Esophagus (tissue), 2 donors: ENCODE data around the gene TMC6. TPM values are rescaled to one million over a fixed set of nuclear protein-coding genes. Genes with fewer than 3 reads are reported as not detected.
"Not testable (repeated sequence)": the region's sequence is repeated elsewhere in the genome, so short reads cannot be mapped to it uniquely, and the experiment has no call there.

ENCODE experiments used
- H3K27ac ChIP-seq, 2 donors: one replicate each; pipeline ENCODE4 v1.5.1; 2013; ENCODE audit warnings: low read depth in 2 of 2, mild to moderate bottlenecking in 2 of 2, inconsistent platforms in 1 of 2, low read length in 1 of 2, moderate library complexity in 1 of 2
- H3K27me3 ChIP-seq, 2 donors: one replicate each; pipeline ENCODE4 v1.6.1; 2013; ENCODE audit warnings: low read length in 2 of 2, control low read depth in 1 of 2, mild to moderate bottlenecking in 1 of 2; ENCODE audit not compliant: insufficient read depth in 2 of 2, control insufficient read depth in 1 of 2
- H3K36me3 ChIP-seq, 2 donors: one replicate each; pipeline ENCODE4 v1.6.1; 2013; ENCODE audit warnings: low read length in 1 of 2; ENCODE audit not compliant: control insufficient read depth in 2 of 2, insufficient read depth in 2 of 2
- H3K4me1 ChIP-seq, 2 donors: one replicate each; pipeline ENCODE4 v1.6.1; 2013; ENCODE audit warnings: low read length in 1 of 2; ENCODE audit not compliant: control insufficient read depth in 2 of 2, insufficient read depth in 2 of 2
- H3K4me3 ChIP-seq, 2 donors: one replicate each; pipeline ENCODE4 v1.5.1; 2013; ENCODE audit warnings: low read length in 2 of 2, mild to moderate bottlenecking in 2 of 2, low read depth in 1 of 2, moderate library complexity in 1 of 2
- H3K9me3 ChIP-seq, 2 donors: one replicate each; pipeline ENCODE4 v1.6.1; 2013; ENCODE audit warnings: mild to moderate bottlenecking in 2 of 2, low read depth in 1 of 2, low read length in 1 of 2, moderate library complexity in 1 of 2; ENCODE audit not compliant: control insufficient read depth in 2 of 2, insufficient read depth in 1 of 2
- WGBS, 2 donors: extraction: QIAGEN DNeasy Blood & Tissue Kit; methylation state at CpG; one replicate each; pipeline ENCODE4 v1.1.7; 2013; 5-methylcytosine and 5-hydroxymethylcytosine counted together
- polyA plus RNA-seq, 2 donors: library from polyadenylated mRNA; stranded (reverse); fragments of 200-250 nt; gene quantifications; one replicate each; pipeline ENCODE4 v1.2.3, GENCODE V29; 2013
- donor health status: healthy with polysubstance abuse.
- donor health status: Bipolar disorder and iron deficiency.

TMC6 gene
- polyA plus RNA-seq, 2 donors: 24.3 to 37.5 TPM

GRCh38 chr17:78082988-78083387 lies 45.6 kb downstream of the TMC6 start:
- no peaks in the 10 kb centered on the region for H3K27me3 ChIP-seq
- H3K27ac ChIP-seq: no peak overlapping the region
- 69 to 77% methylated on average over 7 of the region's 7 CpGs for whole genome bisulfite sequencing, 2 donors
- no peaks in the 10 kb centered on the region for H3K4me1 ChIP-seq
- H3K9me3 ChIP-seq: no peaks in the 10 kb centered on the region
- peaks cover 0 to 13% of the 10 kb centered on the region in 2 donors for H3K36me3 ChIP-seq
- H3K4me3 ChIP-seq: no peak overlapping the region

DNA sequence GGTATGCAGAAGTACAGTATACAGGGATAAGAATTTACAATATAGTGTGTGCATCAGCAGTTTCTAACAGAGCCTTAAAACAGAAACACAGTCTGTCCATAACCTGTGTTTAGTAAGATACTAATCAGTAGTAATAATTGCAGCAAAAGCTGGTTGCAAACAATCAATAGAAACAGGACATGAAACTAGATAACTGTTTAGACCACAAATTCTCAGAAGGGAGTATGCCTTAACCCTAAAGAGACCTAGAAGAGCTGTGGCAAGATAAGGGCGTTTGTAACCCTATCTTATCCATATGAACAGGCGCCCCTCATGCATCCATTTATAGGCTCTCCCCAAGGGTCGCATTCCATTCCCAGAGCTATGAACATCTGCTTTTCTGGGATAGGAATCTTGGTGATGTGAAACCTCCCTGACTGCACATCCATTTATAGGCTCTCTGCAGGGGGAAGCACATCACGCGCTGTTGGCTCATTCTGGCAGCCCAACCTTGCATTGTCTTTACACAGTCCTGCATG lies 46.1 kb downstream of the TMC6 start:
- peaks cover 0 to 16% of the 10 kb centered on the region in 2 donors for H3K36me3 ChIP-seq
- H3K27ac ChIP-seq, H3K9me3 ChIP-seq, H3K27me3 ChIP-seq, H3K4me3 ChIP-seq, H3K4me1 ChIP-seq: not testable (repeated sequence)
- 82 to 87% methylated on average over 5 of the region's 5 CpGs for WGBS, 2 donors

GRCh38 chr17:78081551-78081950 lies 47.0 kb downstream of the TMC6 start:
- Histone ChIP-seq H3K9me3 (no peaks in the 10 kb centered on the region), H3K27ac (no peak overlapping the region), H3K36me3 (peaks cover 0 to 14% of the 10 kb centered on the region in 2 donors), H3K4me3 (no peak overlapping the region), H3K27me3 (no peaks in the 10 kb centered on the region), H3K4me1 (no peaks in the 10 kb centered on the region)
- whole genome bisulfite sequencing, 2 donors: 91 to 96% methylated on average over 3 of the region's 3 CpGs

DNA sequence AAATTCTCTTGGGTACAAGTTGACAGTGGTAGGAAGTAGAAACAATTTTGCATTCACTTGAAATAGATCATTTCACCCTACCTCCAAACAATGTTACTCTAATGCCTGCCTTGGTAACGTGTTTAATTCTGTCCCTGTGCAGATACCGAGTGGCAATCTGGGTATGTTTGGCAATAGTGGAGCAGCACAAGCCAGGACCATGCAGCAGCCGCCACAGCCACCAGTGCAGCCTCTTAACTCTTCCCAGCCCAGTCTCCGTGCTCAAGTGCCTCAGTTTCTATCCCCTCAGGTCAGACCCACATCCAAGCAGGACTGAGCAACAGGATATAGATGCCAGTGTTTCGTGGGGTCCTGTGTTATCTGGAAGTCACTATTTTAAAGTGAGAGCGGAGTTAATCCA lies 49.3 kb downstream of the TMC6 start:
- Histone ChIP-seq H3K27me3 (no peaks in the 10 kb centered on the region), H3K9me3 (no peaks in the 10 kb centered on the region), H3K36me3 (peaks cover 4 to 23% of the 10 kb centered on the region in 2 donors)

GRCh38 chr17:78075545-78075944 lies 53.0 kb downstream of the TMC6 start:
- WGBS, 2 donors: 85 to 90% methylated on average over 5 of the region's 5 CpGs
- Histone ChIP-seq H3K36me3 (peaks cover 9 to 35% of the 10 kb centered on the region in 2 donors), H3K4me1 (no peaks in the 10 kb centered on the region), H3K27me3 (no peaks in the 10 kb centered on the region), H3K4me3 (no peak overlapping the region), H3K27ac (no peak overlapping the region), H3K9me3 (no peaks in the 10 kb centered on the region)

More for the DNA sequence above, 49.3 kb downstream of the TMC6 start:
- Histone ChIP-seq H3K4me3 (no peak overlapping the region), H3K27ac (no peak overlapping the region), H3K4me1 (no peaks in the 10 kb centered on the region)
- WGBS, 2 donors: 89 to 91% methylated on average over 6 of the region's 6 CpGs

DNA sequence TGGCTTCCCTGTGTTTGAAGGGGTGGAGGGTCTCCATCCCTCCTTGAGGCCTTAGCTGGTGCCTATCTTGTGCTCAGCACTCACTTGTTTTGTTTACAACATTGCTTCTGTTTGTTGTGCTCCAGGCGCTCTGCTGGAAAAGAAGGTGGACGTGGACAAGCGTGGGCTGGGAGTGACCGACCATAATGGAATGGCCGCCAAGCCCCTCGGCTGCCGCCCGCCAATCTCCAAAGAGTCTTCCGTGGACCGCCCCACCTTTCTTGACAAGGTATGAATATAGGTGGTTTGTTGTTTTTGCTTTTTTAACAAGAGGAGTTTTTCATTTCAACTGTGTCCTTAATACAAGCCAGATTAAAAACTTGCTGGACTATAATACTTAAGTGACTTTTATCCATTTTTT lies 53.5 kb downstream of the TMC6 start:
- Histone ChIP-seq H3K4me3 (no peak overlapping the region), H3K4me1 (no peaks in the 10 kb centered on the region), H3K27me3 (no peaks in the 10 kb centered on the region), H3K27ac (no peak overlapping the region), H3K9me3 (no peaks in the 10 kb centered on the region), H3K36me3 (peaks cover 9 to 35% of the 10 kb centered on the region in 2 donors)
- WGBS, 2 donors: 96 to 98% methylated on average over 10 of the region's 10 CpGs

DNA sequence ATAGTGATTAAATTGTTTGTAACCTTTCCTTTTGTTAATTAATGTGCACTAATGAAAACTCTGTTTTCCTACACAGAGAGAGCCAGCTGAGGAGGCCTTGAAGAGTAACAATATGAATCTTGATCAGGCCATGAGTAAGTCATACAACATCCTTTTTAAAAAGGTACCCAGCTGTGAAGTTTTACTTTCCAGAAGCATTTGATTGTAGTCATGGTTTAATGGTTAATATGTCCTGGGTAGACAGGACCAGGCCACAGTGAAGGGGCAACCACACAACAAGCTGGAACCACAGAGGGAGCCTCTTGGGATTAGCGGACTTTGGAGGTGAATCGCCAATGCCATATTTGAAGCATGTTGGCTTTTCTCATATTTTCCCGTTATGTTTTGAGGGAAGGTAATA lies 55.6 kb downstream of the TMC6 start:
- no peak overlapping the region for H3K4me3 ChIP-seq
- 98 to 99% methylated on average over 3 of the region's 3 CpGs for WGBS, 2 donors
- H3K36me3 ChIP-seq: peaks cover 9 to 29% of the 10 kb centered on the region in 2 donors

GRCh38 chr17:78069695-78070094 lies 58.9 kb downstream of the TMC6 start:
- H3K27ac ChIP-seq: no peak overlapping the region
- H3K9me3 ChIP-seq: no peaks in the 10 kb centered on the region
- 57 to 65% methylated on average over 4 of the region's 4 CpGs for WGBS, 2 donors
- H3K36me3 ChIP-seq: peaks cover 8 to 22% of the 10 kb centered on the region in 2 donors
- no peaks in the 10 kb centered on the region for H3K4me1 ChIP-seq
- no peaks in the 10 kb centered on the region for H3K27me3 ChIP-seq
- H3K4me3 ChIP-seq: no peak overlapping the region

More for the DNA sequence above, 55.6 kb downstream of the TMC6 start:
- H3K27me3 ChIP-seq: no peaks in the 10 kb centered on the region
- H3K9me3 ChIP-seq: no peaks in the 10 kb centered on the region
- no peaks in the 10 kb centered on the region for H3K4me1 ChIP-seq
- no peak overlapping the region for H3K27ac ChIP-seq

- not testable (repeated sequence) for H3K4me3 ChIP-seq, H3K9me3 ChIP-seq, H3K27me3 ChIP-seq, H3K27ac ChIP-seq, H3K36me3 ChIP-seq, H3K4me1 ChIP-seq
- 96 to 97% methylated on average over 4 of the region's 4 CpGs for WGBS, 2 donors
Observed at GRCh38 chr17:78066976-78067375, 61.6 kb downstream of the TMC6 start.

DNA sequence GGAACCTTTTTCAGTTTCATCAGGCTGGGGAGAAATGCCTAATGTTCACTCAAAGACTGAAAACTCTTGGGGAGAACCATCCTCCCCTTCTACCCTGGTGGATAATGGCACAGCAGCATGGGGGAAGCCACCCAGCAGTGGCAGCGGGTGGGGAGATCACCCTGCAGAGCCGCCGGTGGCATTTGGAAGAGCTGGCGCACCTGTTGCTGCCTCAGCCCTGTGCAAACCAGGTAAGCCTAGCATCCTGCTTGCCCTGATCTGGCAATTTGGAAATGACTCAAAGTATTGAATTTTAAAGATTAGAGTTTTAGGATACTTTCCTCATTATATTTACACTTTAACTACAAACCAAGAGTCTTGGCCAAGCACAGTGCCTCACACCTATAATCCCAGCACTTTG lies 63.8 kb downstream of the TMC6 start:
- WGBS, 2 donors: 91 to 98% methylated on average over 4 of the region's 4 CpGs
- no peaks in the 10 kb centered on the region for H3K27me3 ChIP-seq
- no peaks in the 10 kb centered on the region for H3K9me3 ChIP-seq
- no peaks in the 10 kb centered on the region for H3K4me1 ChIP-seq
- H3K4me3 ChIP-seq: no peak overlapping the region
- peaks cover 0 to 3% of the 10 kb centered on the region in 2 donors for H3K36me3 ChIP-seq
- H3K27ac ChIP-seq: no peak overlapping the region
